HG02610 (cell line): ENCODE results near the gene FBP2.

ENCODE experiments used
- ATAC-seq: cut with Tn5 transposase; IDR thresholded peaks from one replicate; pipeline ENCODE4 v1.9.1; 2021; ENCODE audit warnings: mild to moderate bottlenecking, moderate library complexity; ENCODE audit not compliant: unreplicated experiment

Gene FBP2

GRCh38 chr9:94511134-94511954, 82.3 kb downstream of the FBP2 start:
- no peak for ATAC-seq
